HCT116 (cell line): ENCODE data around the gene THSD4. TPM values are rescaled to one million over a fixed set of nuclear protein-coding genes. Genes with fewer than 3 reads are reported as not detected.

ENCODE experiments used
- ATAC-seq: fragments of 200-7000 bp; cut with Tn5 transposase; 2 replicates; pipeline ENCODE4 v1.9.1; 2020; ENCODE audit warnings: mild to moderate bottlenecking, moderate library complexity
- BruUV-seq: library from RNA; stranded (reverse); fragments of 400-500 nt; replicated peaks from 2 replicates; lab custom pipeline; 2021; lab: Mats Ljungman, UMichigan
- CTCF ChIA-PET: fragments of 300-600 bp; sonication (Branson Sonifier 250); formaldehyde crosslinking; loops from one replicate; lab custom pipeline; 2021; ENCODE audit warnings: antibody characterized with exemption; lab: Charles Lee
- POLR2A ChIA-PET: fragments of 300-600, 350-600 bp; sonication (Branson Sonifier 250); formaldehyde crosslinking; loops from one replicate; lab custom pipeline; 2021; ENCODE audit warnings: antibody characterized with exemption; lab: Charles Lee
- RAD21 ChIA-PET, 2 experiments: fragments of 300-600 bp; sonication (Branson Sonifier 250); formaldehyde crosslinking; loops; one replicate each; lab custom pipeline; 2023; ENCODE audit warnings: low total read pairs in 2 of 2; ENCODE audit not compliant: uncharacterized antibody in 2 of 2, unreplicated experiment in 2 of 2, low non-redundant PET in 1 of 2; lab: Charles Lee
- DNase-seq: peaks from one replicate; pipeline ENCODE4 v3.0.0-alpha.2; 2010; ENCODE audit warnings: low read depth, low spot score
- H2AFZ ChIP-seq: fragments of 200-600 bp; shearing (Covaris generic), sonication (generic); 2 replicates; pipeline ENCODE4 v1.6.1; 2017; ENCODE audit warnings: low read depth, mixed run types, mixed read lengths, antibody characterized with exemption, low read length; ENCODE audit not compliant: poor library complexity, severe bottlenecking
- H3K27ac ChIP-seq: 2 replicates; pipeline ENCODE4 v1.5.1; 2012; ENCODE audit warnings: low read depth, low read length
- H3K27me3 ChIP-seq: fragments of 200-600 bp; sonication (generic); 2 replicates; pipeline ENCODE4 v1.6.1; 2016; ENCODE audit warnings: mixed run types, low read length, mixed read lengths; ENCODE audit not compliant: insufficient read depth
- H3K36me3 ChIP-seq, 2 experiments: fragments of 200-500 bp in 1 of 2; fragments of 200-600 bp in 1 of 2; sonication (Bioruptor generic) in 1 of 2; sonication (generic) in 1 of 2; 2 replicates each; pipeline versions ENCODE4 v1.5.1 to v1.6.1; 2014 to 2016; ENCODE audit warnings: low read length in 2 of 2, inconsistent platforms in 1 of 2, mixed read lengths in 1 of 2, mixed run types in 1 of 2; ENCODE audit not compliant: insufficient read depth in 2 of 2, control insufficient read depth in 1 of 2
- H3K4me1 ChIP-seq, 2 experiments: fragments of 200-600 bp in 1 of 2; sonication (generic) in 1 of 2; 2 replicates each; pipeline versions ENCODE4 v1.5.1 to v1.6.1; 2012 to 2017; ENCODE audit warnings: low read length in 2 of 2, inconsistent platforms in 1 of 2, mild to moderate bottlenecking in 1 of 2, mixed read lengths in 1 of 2, mixed run types in 1 of 2, moderate library complexity in 1 of 2; ENCODE audit not compliant: insufficient read depth in 2 of 2, control insufficient read depth in 1 of 2
- H3K4me2 ChIP-seq: fragments of 200-600 bp; sonication (generic); 2 replicates; pipeline ENCODE4 v1.6.1; 2017; ENCODE audit warnings: mixed run types, low read length, mixed read lengths
- H3K4me3 ChIP-seq, 2 experiments: fragments of 200-600 bp in 1 of 2; sonication (generic) in 1 of 2; replicated peaks in 1 of 2; 2 replicates each; pipeline ENCODE4 v1.5.1; 2011 to 2016; ENCODE audit warnings: low read length in 2 of 2, control low read depth in 1 of 2, low read depth in 1 of 2, mild to moderate bottlenecking in 1 of 2, mixed read lengths in 1 of 2, mixed run types in 1 of 2
- H3K79me2 ChIP-seq: fragments of 200-600 bp; sonication (generic); 2 replicates; pipeline ENCODE4 v1.6.1; 2017; ENCODE audit warnings: mild to moderate bottlenecking, mixed run types, low read length, moderate library complexity, mixed read lengths; ENCODE audit not compliant: insufficient read depth
- H3K9ac ChIP-seq: fragments of 200-600 bp; sonication (generic); 2 replicates; pipeline ENCODE4 v1.6.1; 2016; ENCODE audit warnings: low read length, mixed read lengths
- H3K9me2 ChIP-seq: fragments of 200-600 bp; sonication (generic), shearing (Covaris generic); 2 replicates; pipeline ENCODE4 v1.6.1; 2017; ENCODE audit warnings: mixed run types, mild to moderate bottlenecking, moderate library complexity; ENCODE audit not compliant: insufficient read depth
- H3K9me3 ChIP-seq, 2 experiments: fragments of 200-500 bp in 1 of 2; fragments of 200-600 bp in 1 of 2; sonication (Bioruptor generic) in 1 of 2; sonication (generic) in 1 of 2; 2 replicates each; pipeline ENCODE4 v1.6.1; 2014 to 2017; ENCODE audit warnings: low read length in 2 of 2, mixed read lengths in 2 of 2, inconsistent platforms in 1 of 2, low read depth in 1 of 2, mild to moderate bottlenecking in 1 of 2, mixed run types in 1 of 2, moderate library complexity in 1 of 2; ENCODE audit not compliant: control insufficient read depth in 1 of 2, insufficient read depth in 1 of 2
- H4K20me1 ChIP-seq: fragments of 200-600 bp; sonication (generic), shearing (Covaris generic); 2 replicates; pipeline ENCODE4 v1.6.1; 2017; ENCODE audit warnings: mixed run types, mild to moderate bottlenecking, moderate library complexity; ENCODE audit not compliant: insufficient read depth
- CBX3 ChIP-seq: IDR thresholded peaks from 2 replicates; pipeline ENCODE4 v1.6.1; 2012; ENCODE audit warnings: low read depth
- EGR1 ChIP-seq: IDR thresholded peaks from 2 replicates; pipeline ENCODE4 v1.6.1; 2012; ENCODE audit warnings: low read depth
- EZH2 ChIP-seq: fragments of 200-600 bp; sonication (generic); IDR thresholded peaks from 2 replicates; pipeline ENCODE4 v1.6.1; 2017; ENCODE audit warnings: antibody characterized with exemption, mixed run types
- JUND ChIP-seq: IDR thresholded peaks from 2 replicates; pipeline ENCODE4 v1.6.1; 2012
- POLR2A ChIP-seq: IDR thresholded peaks from 2 replicates; pipeline ENCODE4 v1.7.0; 2011; ENCODE audit warnings: borderline replicate concordance; ENCODE audit not compliant: insufficient read depth, insufficient read length; ENCODE audit errors: extremely low read depth
- RAD21 ChIP-seq: IDR thresholded peaks from 2 replicates; pipeline ENCODE4 v1.6.1; 2012; ENCODE audit warnings: low read depth, mild to moderate bottlenecking
- SIN3A ChIP-seq: IDR thresholded peaks from 2 replicates; pipeline ENCODE4 v1.6.1; 2012; ENCODE audit warnings: low read depth
- SP1 ChIP-seq: IDR thresholded peaks from 2 replicates; pipeline ENCODE4 v1.6.1; 2012; ENCODE audit warnings: low read depth
- SRF ChIP-seq: IDR thresholded peaks from 2 replicates; pipeline ENCODE4 v1.6.1; 2012; ENCODE audit warnings: low read depth
- YY1 ChIP-seq: IDR thresholded peaks from 2 replicates; pipeline ENCODE4 v1.6.1; 2011; ENCODE audit warnings: low read length, low read depth, moderate library complexity, mild to moderate bottlenecking; ENCODE audit not compliant: insufficient replicate concordance; ENCODE audit errors: extremely low read depth
- ZBTB33 ChIP-seq: IDR thresholded peaks from 2 replicates; pipeline ENCODE4 v1.6.1; 2011; ENCODE audit warnings: mild to moderate bottlenecking, low read length, moderate library complexity; ENCODE audit not compliant: insufficient replicate concordance; ENCODE audit errors: extremely low read depth
- ZNF274 ChIP-seq: fragments of 200-500 bp; sonication (Bioruptor generic); IDR thresholded peaks from 2 replicates; pipeline ENCODE4 v1.6.1; 2014; ENCODE audit warnings: mild to moderate bottlenecking, low read depth, low read length, inconsistent platforms
- intact Hi-C: fragments of 100-400 bp; cut with micrococcal nuclease; formaldehyde crosslinking; loops from 2 replicates; pipeline ENCODE4 v1.10.0; 2022
- total RNA-seq: library from RNA; stranded (reverse); gene quantifications from one replicate; pipeline ENCODE4 v1.2.1, GENCODE V29; 2021; ENCODE audit not compliant: unreplicated experiment
- TF ChIP-seq, protein P1 (sequence below): IDR thresholded peaks from 2 replicates; pipeline ENCODE4 v1.6.1; 2012
- TF ChIP-seq, protein P2 (sequence below): IDR thresholded peaks from 2 replicates; pipeline ENCODE4 v1.6.1; 2012
- TF ChIP-seq, protein P3 (sequence below): IDR thresholded peaks from 2 replicates; pipeline ENCODE4 v1.6.1; 2012; ENCODE audit warnings: low read depth
- TF ChIP-seq, protein P4 (sequence below), 3 experiments: fragments of 200-600 bp in 1 of 3; sonication (generic) in 1 of 3; IDR thresholded peaks in 2 of 3; conservative IDR thresholded peaks in 1 of 3; 2 replicates each; pipeline ENCODE4 v1.5.1; 2012 to 2017; ENCODE audit warnings: low read depth in 2 of 3, low read length in 2 of 3, antibody characterized with exemption in 1 of 3, borderline replicate concordance in 1 of 3, control low read depth in 1 of 3, mild to moderate bottlenecking in 1 of 3, mixed read lengths in 1 of 3, mixed run types in 1 of 3, moderate library complexity in 1 of 3; ENCODE audit not compliant: insufficient read depth in 1 of 3

THSD4 gene
- total RNA-seq, 1 experiment from 2014 or later: 30.5 TPM

DNA sequence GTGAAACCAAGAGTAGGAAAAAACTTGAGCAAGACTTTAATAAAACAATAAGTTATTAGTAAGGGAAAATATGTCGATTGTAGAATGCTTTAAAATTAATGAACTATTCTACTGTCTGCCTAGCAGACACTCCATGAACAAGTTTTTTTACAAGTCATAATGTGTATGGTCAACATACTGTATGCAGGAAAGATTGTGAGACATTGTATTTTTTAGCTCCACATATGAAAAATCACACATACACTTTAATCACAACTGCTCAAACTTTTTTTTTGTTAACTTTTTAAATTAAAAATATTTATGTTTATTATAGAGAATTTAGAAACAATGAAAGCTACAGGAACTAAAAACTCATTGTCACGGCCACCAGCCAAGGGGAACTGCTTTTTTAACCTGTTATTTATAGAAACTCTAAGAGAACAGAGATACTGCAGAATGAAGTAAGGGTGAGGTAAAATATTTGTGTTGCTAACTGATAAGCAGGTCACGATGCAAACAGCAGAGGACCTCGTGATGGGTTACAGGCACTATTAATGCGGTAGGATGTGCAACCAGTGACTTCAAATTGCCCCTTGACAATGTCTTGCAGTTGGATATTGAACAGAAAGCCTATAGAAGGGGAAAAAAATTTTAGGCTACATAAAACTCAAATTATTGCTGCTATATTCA, 53.0 kb downstream of the THSD4 start:
- no peaks in the 10 kb centered on the region for H3K27me3 ChIP-seq
- no peaks in the 10 kb centered on the region for H4K20me1 ChIP-seq
- ChIA-PET POLR2A (no interaction called here), RAD21 (no interaction called here), CTCF (no interaction called here)
- no peak overlapping the region for H2AFZ ChIP-seq
- H3K36me3 ChIP-seq: no peaks in the 10 kb centered on the region
- DNase-seq: no peak
- H3K9ac ChIP-seq: no peak overlapping the region
- no peak for ATAC-seq
- no peaks in the 10 kb centered on the region for H3K4me1 ChIP-seq
- no peaks in the 10 kb centered on the region for H3K9me2 ChIP-seq
- intact Hi-C loops: no loop called here
- no peaks in the 10 kb centered on the region for H3K79me2 ChIP-seq
- no peak overlapping the region for H3K4me3 ChIP-seq
- H3K9me3 ChIP-seq: peaks cover 0 to 4% of the 10 kb centered on the region in 2 experiments; a peak in 1 of 4 replicates
- no TSS peak for BruUV-seq
- no peak overlapping the region for H3K27ac ChIP-seq
- TF ChIP-seq, protein P1, sequence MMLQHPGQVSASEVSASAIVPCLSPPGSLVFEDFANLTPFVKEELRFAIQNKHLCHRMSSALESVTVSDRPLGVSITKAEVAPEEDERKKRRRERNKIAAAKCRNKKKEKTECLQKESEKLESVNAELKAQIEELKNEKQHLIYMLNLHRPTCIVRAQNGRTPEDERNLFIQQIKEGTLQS: no peak
- TF ChIP-seq SP1: no peak
- TF ChIP-seq EZH2: no peak
- TF ChIP-seq SIN3A: no peak
- TF ChIP-seq, protein P2, sequence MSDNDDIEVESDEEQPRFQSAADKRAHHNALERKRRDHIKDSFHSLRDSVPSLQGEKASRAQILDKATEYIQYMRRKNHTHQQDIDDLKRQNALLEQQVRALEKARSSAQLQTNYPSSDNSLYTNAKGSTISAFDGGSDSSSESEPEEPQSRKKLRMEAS: no peak
- no peak for TF ChIP-seq EGR1
- TF ChIP-seq YY1: no peak
- no peak for TF ChIP-seq ZNF274
- no peak for TF ChIP-seq CBX3
- no peak for TF ChIP-seq JUND
- TF ChIP-seq SRF: no peak
- TF ChIP-seq, protein P3, sequence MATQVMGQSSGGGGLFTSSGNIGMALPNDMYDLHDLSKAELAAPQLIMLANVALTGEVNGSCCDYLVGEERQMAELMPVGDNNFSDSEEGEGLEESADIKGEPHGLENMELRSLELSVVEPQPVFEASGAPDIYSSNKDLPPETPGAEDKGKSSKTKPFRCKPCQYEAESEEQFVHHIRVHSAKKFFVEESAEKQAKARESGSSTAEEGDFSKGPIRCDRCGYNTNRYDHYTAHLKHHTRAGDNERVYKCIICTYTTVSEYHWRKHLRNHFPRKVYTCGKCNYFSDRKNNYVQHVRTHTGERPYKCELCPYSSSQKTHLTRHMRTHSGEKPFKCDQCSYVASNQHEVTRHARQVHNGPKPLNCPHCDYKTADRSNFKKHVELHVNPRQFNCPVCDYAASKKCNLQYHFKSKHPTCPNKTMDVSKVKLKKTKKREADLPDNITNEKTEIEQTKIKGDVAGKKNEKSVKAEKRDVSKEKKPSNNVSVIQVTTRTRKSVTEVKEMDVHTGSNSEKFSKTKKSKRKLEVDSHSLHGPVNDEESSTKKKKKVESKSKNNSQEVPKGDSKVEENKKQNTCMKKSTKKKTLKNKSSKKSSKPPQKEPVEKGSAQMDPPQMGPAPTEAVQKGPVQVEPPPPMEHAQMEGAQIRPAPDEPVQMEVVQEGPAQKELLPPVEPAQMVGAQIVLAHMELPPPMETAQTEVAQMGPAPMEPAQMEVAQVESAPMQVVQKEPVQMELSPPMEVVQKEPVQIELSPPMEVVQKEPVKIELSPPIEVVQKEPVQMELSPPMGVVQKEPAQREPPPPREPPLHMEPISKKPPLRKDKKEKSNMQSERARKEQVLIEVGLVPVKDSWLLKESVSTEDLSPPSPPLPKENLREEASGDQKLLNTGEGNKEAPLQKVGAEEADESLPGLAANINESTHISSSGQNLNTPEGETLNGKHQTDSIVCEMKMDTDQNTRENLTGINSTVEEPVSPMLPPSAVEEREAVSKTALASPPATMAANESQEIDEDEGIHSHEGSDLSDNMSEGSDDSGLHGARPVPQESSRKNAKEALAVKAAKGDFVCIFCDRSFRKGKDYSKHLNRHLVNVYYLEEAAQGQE: no peak
- TF ChIP-seq ZBTB33: no peak
- TF ChIP-seq POLR2A: no peak
- TF ChIP-seq RAD21: no peak
- TF ChIP-seq, protein P4, sequence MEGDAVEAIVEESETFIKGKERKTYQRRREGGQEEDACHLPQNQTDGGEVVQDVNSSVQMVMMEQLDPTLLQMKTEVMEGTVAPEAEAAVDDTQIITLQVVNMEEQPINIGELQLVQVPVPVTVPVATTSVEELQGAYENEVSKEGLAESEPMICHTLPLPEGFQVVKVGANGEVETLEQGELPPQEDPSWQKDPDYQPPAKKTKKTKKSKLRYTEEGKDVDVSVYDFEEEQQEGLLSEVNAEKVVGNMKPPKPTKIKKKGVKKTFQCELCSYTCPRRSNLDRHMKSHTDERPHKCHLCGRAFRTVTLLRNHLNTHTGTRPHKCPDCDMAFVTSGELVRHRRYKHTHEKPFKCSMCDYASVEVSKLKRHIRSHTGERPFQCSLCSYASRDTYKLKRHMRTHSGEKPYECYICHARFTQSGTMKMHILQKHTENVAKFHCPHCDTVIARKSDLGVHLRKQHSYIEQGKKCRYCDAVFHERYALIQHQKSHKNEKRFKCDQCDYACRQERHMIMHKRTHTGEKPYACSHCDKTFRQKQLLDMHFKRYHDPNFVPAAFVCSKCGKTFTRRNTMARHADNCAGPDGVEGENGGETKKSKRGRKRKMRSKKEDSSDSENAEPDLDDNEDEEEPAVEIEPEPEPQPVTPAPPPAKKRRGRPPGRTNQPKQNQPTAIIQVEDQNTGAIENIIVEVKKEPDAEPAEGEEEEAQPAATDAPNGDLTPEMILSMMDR (IDR thresholded peaks at IDR 0.05 in 2 of 3, conservative IDR thresholded peaks at IDR 0.05 in 1 of 3; ENCODE audit: borderline replicate concordance in 1 of 3, insufficient read depth in 1 of 3, low read depth in 2 of 3, low read length in 2 of 3): no peak
- H3K4me2 ChIP-seq: no peak overlapping the region
